Endothelial cell of umbilical vein (primary cell): Measurements from ENCODE around the gene USP2. TPM values are rescaled to one million over a fixed set of nuclear protein-coding genes. Genes with fewer than 3 reads are reported as not detected.

ENCODE experiments used
- BruUV-seq: library from RNA; stranded (reverse); fragments of 400-500 nt; replicated peaks from 2 replicates; lab custom pipeline; 2021; lab: Mats Ljungman, UMichigan
- CTCF ChIA-PET: fragments of 300-600, 350-600 bp; sonication (Branson Sonifier 250); formaldehyde crosslinking; loops from one replicate; lab custom pipeline; 2021; ENCODE audit warnings: antibody characterized with exemption, inconsistent platforms; lab: Charles Lee
- POLR2A ChIA-PET: fragments of 300-600, 350-600 bp; sonication (Branson Sonifier 250); formaldehyde crosslinking; loops from one replicate; lab custom pipeline; 2021; ENCODE audit warnings: antibody characterized with exemption, inconsistent platforms; lab: Charles Lee
- DNase-seq: peaks from one replicate; pipeline ENCODE4 v3.0.0-alpha.2; 2011; ENCODE audit warnings: low read depth, low spot score
- FAIRE-seq: peaks from 2 replicates; lab custom pipeline; 2011; peaks lifted over from hg19 to GRCh38; lab: Jason Lieb, UNC
- H2AFZ ChIP-seq: 2 replicates; pipeline ENCODE4 v1.6.0; 2012; ENCODE audit warnings: low read depth, low read length, control low read depth, inconsistent platforms
- H3K27ac ChIP-seq: 2 replicates; pipeline ENCODE4 v1.5.1; 2011; ENCODE audit warnings: low read depth, mild to moderate bottlenecking, control low read depth, low read length, moderate library complexity; ENCODE audit not compliant: insufficient read depth
- H3K27me3 ChIP-seq, 2 experiments: 2 replicates each; pipeline versions ENCODE4 v1.6.0 to v1.6.1; 2011; ENCODE audit warnings: low read length in 2 of 2, mixed read lengths in 1 of 2; ENCODE audit not compliant: control insufficient read depth in 2 of 2, insufficient read depth in 2 of 2
- H3K36me3 ChIP-seq, 2 experiments: 2 replicates in 1 of 2; 3 replicates in 1 of 2; pipeline ENCODE4 v1.5.1; 2011; ENCODE audit warnings: low read length in 2 of 2, mild to moderate bottlenecking in 1 of 2, moderate library complexity in 1 of 2; ENCODE audit not compliant: control insufficient read depth in 2 of 2, insufficient read depth in 2 of 2; ENCODE audit errors: extremely low read depth in 1 of 2
- H3K4me1 ChIP-seq: 3 replicates; pipeline ENCODE4 v1.5.1; 2011; ENCODE audit warnings: mild to moderate bottlenecking, low read length; ENCODE audit not compliant: control insufficient read depth, insufficient read depth; ENCODE audit errors: extremely low read depth
- H3K4me2 ChIP-seq: 2 replicates; pipeline ENCODE4 v1.6.1; 2011; ENCODE audit warnings: low read length, control low read depth, mixed read lengths; ENCODE audit not compliant: insufficient read depth
- H3K4me3 ChIP-seq, 3 experiments: fragments of 200-600 bp in 1 of 3; sonication (generic), shearing (Covaris generic) in 1 of 3; replicated peaks in 1 of 3; 2 replicates each; pipeline ENCODE4 v1.5.1; 2011 to 2016; ENCODE audit warnings: control low read depth in 3 of 3, low read length in 3 of 3, mild to moderate bottlenecking in 2 of 3, inconsistent platforms in 1 of 3, low read depth in 1 of 3, moderate library complexity in 1 of 3; ENCODE audit not compliant: insufficient read depth in 1 of 3
- H3K79me2 ChIP-seq: 2 replicates; pipeline ENCODE4 v1.6.0; 2012; ENCODE audit warnings: low read length, inconsistent platforms; ENCODE audit not compliant: control insufficient read depth, insufficient read depth
- H3K9ac ChIP-seq: replicated peaks from 2 replicates; pipeline ENCODE3; 2011; ENCODE audit warnings: low read length, control low read depth; ENCODE audit not compliant: insufficient read depth; ENCODE audit errors: extremely low read depth
- H3K9me1 ChIP-seq: replicated peaks from 3 replicates; pipeline ENCODE4 v1.6.0; 2011; ENCODE audit warnings: mild to moderate bottlenecking, low read length; ENCODE audit not compliant: control insufficient read depth, insufficient read depth; ENCODE audit errors: extremely low read depth
- H3K9me3 ChIP-seq: replicated peaks from 2 replicates; pipeline ENCODE4 v1.5.1; 2012; ENCODE audit warnings: low read length, inconsistent platforms; ENCODE audit not compliant: control insufficient read depth, insufficient read depth
- H4K20me1 ChIP-seq: replicated peaks from 2 replicates; pipeline ENCODE3; 2011; ENCODE audit warnings: mild to moderate bottlenecking, low read length; ENCODE audit not compliant: control insufficient read depth, insufficient read depth; ENCODE audit errors: extremely low read depth
- EZH2 ChIP-seq: IDR thresholded peaks from 2 replicates; pipeline ENCODE4 v1.6.1; 2012; ENCODE audit warnings: borderline replicate concordance, low read depth, mild to moderate bottlenecking, moderate library complexity, low read length, inconsistent platforms; ENCODE audit not compliant: severe bottlenecking
- FOS ChIP-seq: IDR thresholded peaks from 2 replicates; pipeline ENCODE4 v1.6.1; 2011; ENCODE audit warnings: mild to moderate bottlenecking, low read length, moderate library complexity, borderline replicate concordance; ENCODE audit not compliant: insufficient read depth
- GATA2 ChIP-seq: IDR thresholded peaks from 2 replicates; pipeline ENCODE4 v1.7.0; 2011; ENCODE audit warnings: low read depth, mild to moderate bottlenecking, moderate library complexity, mixed read lengths, low read length; ENCODE audit not compliant: insufficient read length, insufficient read depth
- JUN ChIP-seq: IDR thresholded peaks from 2 replicates; pipeline ENCODE4 v1.6.1; 2011; ENCODE audit warnings: borderline replicate concordance, low read depth; ENCODE audit not compliant: insufficient read length, insufficient read depth
- MAX ChIP-seq: IDR thresholded peaks from 2 replicates; pipeline ENCODE4 v1.6.1; 2011; ENCODE audit not compliant: insufficient read depth, insufficient read length
- MYC ChIP-seq: IDR thresholded peaks from one replicate; pipeline ENCODE4 v1.6.1; 2011; ENCODE audit warnings: mild to moderate bottlenecking, low read depth, low read length
- POLR2A ChIP-seq: IDR thresholded peaks from 2 replicates; pipeline ENCODE4 v1.6.1; 2012; ENCODE audit warnings: low read depth, mild to moderate bottlenecking, control low read depth, low read length
- POLR2AphosphoS5 ChIP-seq: IDR thresholded peaks from 2 replicates; pipeline ENCODE4 v1.6.1; 2012; ENCODE audit warnings: low read depth, mild to moderate bottlenecking, control low read depth, low read length, moderate library complexity; ENCODE audit not compliant: insufficient read depth
- dilution Hi-C: fragments of 300-500 bp; cut with MboI; formaldehyde crosslinking; loops from one replicate; pipeline ENCODE4 v1.15.0; 2019; ENCODE audit warnings: low sequenced_read_pairs; ENCODE audit not compliant: extremely low pct_ligation_motif_present
- intact Hi-C: fragments of 100-400 bp; cut with micrococcal nuclease; formaldehyde crosslinking; loops from one replicate; pipeline ENCODE4 v1.10.0; 2022
- polyA plus RNA-seq, 4 experiments: library from polyadenylated mRNA; depleted of rRNA in 3 of 4; stranded (reverse) in 3 of 4; unstranded in 1 of 4; fragments of >200 nt; gene quantifications; 2 replicates each; pipeline versions ENCODE4 v1.2.1 to v1.2.3, GENCODE V29; 2011 to 2012; ENCODE audit warnings: missing spikeins in 1 of 4
- total RNA-seq: library from RNA; stranded (reverse); gene quantifications from 2 replicates; pipeline ENCODE4 v1.2.3, GENCODE V29; 2021
- TF ChIP-seq, protein P1 (sequence below), 2 donors: IDR thresholded peaks; 1 replicate in 1 of 2; 2 replicates in 1 of 2; pipeline ENCODE4 v1.5.1; 2011; ENCODE audit warnings: low read length in 2 of 2, mild to moderate bottlenecking in 2 of 2, moderate library complexity in 2 of 2, control low read depth in 1 of 2, inconsistent platforms in 1 of 2, low read depth in 1 of 2; ENCODE audit not compliant: insufficient read depth in 1 of 2; ENCODE audit errors: extremely low read depth in 1 of 2

The USP2 gene
- total and polyA plus RNA-seq, 2 donors (not counting 3 experiments of a cell fraction or from before 2014, with no cell fraction given) = 0.21 to 1.2 TPM

- H3K27me3 ChIP-seq = peaks cover 12 to 20% of the 10 kb centered on the region in 2 experiments
- no peaks in the 10 kb centered on the region for H3K36me3 ChIP-seq
- no peaks in the 10 kb centered on the region for H3K9me3 ChIP-seq
- FAIRE-seq (no peak), DNase-seq (no peak)
- no peak overlapping the region for H3K27ac ChIP-seq
- no TSS peak for BruUV-seq
- no peak overlapping the region for H3K9ac ChIP-seq
- intact Hi-C loops = no loop called here
- H2AFZ ChIP-seq = no peak overlapping the region
- H3K4me3 ChIP-seq = peak overlapping the region in 1 of 3 experiments; percentile 33
- H4K20me1 ChIP-seq = no peaks in the 10 kb centered on the region
- POLR2A ChIA-PET = no interaction called here
- TF ChIP-seq JUN (no peak), EZH2 (no peak), FOS (no peak), POLR2A (no peak), GATA2 (no peak), MAX (no peak), MYC (no peak), POLR2AphosphoS5 (no peak)
- TF ChIP-seq, protein P1, sequence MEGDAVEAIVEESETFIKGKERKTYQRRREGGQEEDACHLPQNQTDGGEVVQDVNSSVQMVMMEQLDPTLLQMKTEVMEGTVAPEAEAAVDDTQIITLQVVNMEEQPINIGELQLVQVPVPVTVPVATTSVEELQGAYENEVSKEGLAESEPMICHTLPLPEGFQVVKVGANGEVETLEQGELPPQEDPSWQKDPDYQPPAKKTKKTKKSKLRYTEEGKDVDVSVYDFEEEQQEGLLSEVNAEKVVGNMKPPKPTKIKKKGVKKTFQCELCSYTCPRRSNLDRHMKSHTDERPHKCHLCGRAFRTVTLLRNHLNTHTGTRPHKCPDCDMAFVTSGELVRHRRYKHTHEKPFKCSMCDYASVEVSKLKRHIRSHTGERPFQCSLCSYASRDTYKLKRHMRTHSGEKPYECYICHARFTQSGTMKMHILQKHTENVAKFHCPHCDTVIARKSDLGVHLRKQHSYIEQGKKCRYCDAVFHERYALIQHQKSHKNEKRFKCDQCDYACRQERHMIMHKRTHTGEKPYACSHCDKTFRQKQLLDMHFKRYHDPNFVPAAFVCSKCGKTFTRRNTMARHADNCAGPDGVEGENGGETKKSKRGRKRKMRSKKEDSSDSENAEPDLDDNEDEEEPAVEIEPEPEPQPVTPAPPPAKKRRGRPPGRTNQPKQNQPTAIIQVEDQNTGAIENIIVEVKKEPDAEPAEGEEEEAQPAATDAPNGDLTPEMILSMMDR (IDR thresholded peaks at IDR 0.05; ENCODE audit: extremely low read depth in 1 of 2, insufficient read depth in 1 of 2, low read depth in 1 of 2, low read length in 2 of 2) = no peak
- no peaks in the 10 kb centered on the region for H3K79me2 ChIP-seq
- CTCF ChIA-PET = interaction anchor here (1.2 to 2.8 kb wide), 4 partner anchors 8 to 25 kb away, joined by 6 to 21 read pairs (median 12); no protein-coding TSS in a partner anchor
- H3K9me1 ChIP-seq = no peaks in the 10 kb centered on the region
- dilution Hi-C loops = no loop called here
- H3K4me2 ChIP-seq = no peak overlapping the region
- H3K4me1 ChIP-seq = no peaks in the 10 kb centered on the region
Measured at GRCh38 chr11:119363081-119363850, 18.2 kb downstream of the USP2 start.
